GM12892 (cell line): ENCODE measurements around the gene UPB1.

Experiments used
- POLR2A ChIP-seq: IDR thresholded peaks from 2 replicates; pipeline ENCODE4 v1.6.1; 2011; ENCODE audit warnings: low read depth, low read length, control low read depth
- POLR2AphosphoS5 ChIP-seq: IDR thresholded peaks from 2 replicates; pipeline ENCODE4 v1.6.1; 2011; ENCODE audit warnings: low read depth, low read length, control low read depth
- TAF1 ChIP-seq: IDR thresholded peaks from 2 replicates; pipeline ENCODE4 v1.6.1; 2011; ENCODE audit warnings: low read depth, mild to moderate bottlenecking, control low read depth, low read length, borderline replicate concordance

GRCh38 chr22:24542641-24543040, 47.5 kb downstream of the UPB1 start:
- TF ChIP-seq POLR2A (no peak), POLR2AphosphoS5 (no peak), TAF1 (no peak)
